ENCODE measurements around the gene RAB34. TPM values are rescaled to one million over a fixed set of nuclear protein-coding genes. Genes with fewer than 3 reads are reported as not detected.
A peak's percentile ranks its signal among the peaks of the same experiment; 100 is the strongest.
"Not testable (repeated sequence)": the region's sequence is repeated elsewhere in the genome, so short reads cannot be mapped to it uniquely, and the experiment has no call there.

The RAB34 gene
- total RNA-seq, 3 donors from 2014 or later (not counting 1 experiment from before 2014, with no cell fraction given), result 3.7 to 12.9 (median 3.8) TPM

- TF ChIP-seq CTCF (IDR thresholded peaks at IDR 0.05), result no peak
- 86% methylated on average over 6 of the region's 7 CpGs for WGBS (ENCODE audit: insufficient coverage)
- Histone ChIP-seq H3K27ac (ENCODE audit: low read length) (no peak overlapping the region), H3K4me3 (ENCODE audit: low read length) (no peak overlapping the region), H3K36me3 (ENCODE audit: control insufficient read depth, insufficient read depth, low read length) (peaks cover 41% of the 10 kb centered on the region), H3K4me1 (ENCODE audit: control insufficient read depth, insufficient read depth, low read length) (peaks cover 63% of the 10 kb centered on the region), H3K9me3 (ENCODE audit: control insufficient read depth, insufficient read depth, low read length) (no peaks in the 10 kb centered on the region), H3K27me3 (ENCODE audit: control insufficient read depth, insufficient read depth, low read length) (no peaks in the 10 kb centered on the region)
- ATAC-seq, result no peak
- Mint-ChIP-seq H3K9me3 (no peaks in the 10 kb centered on the region), H3K4me3 (no peak overlapping the region), H3K4me1 (peaks cover 46 to 55% of the 10 kb centered on the region in 2 donors), H3K36me3 (no peaks in the 10 kb centered on the region), H3K27me3 (ENCODE audit: low read depth in 2 of 2) (peaks cover 0 to 12% of the 10 kb centered on the region in 2 donors), H3K27ac (no peak overlapping the region)
- intact Hi-C loops (cut with micrococcal nuclease), result no loop called here
- no peak for DNase-seq
Measured at GRCh38 chr17:28722417-28723158, 4.9 kb upstream of the RAB34 start.

- peaks cover 33 to 42% of the 10 kb centered on the region in 2 donors for H3K4me1 Mint-ChIP-seq
- H3K9me3 ChIP-seq (ENCODE audit: control insufficient read depth, insufficient read depth, low read length); DNase-seq; ATAC-seq; intact Hi-C loops (cut with micrococcal nuclease); H3K9me3 Mint-ChIP-seq; H3K36me3 Mint-ChIP-seq; H3K27ac ChIP-seq (ENCODE audit: low read length): not testable (repeated sequence)
- H3K36me3 ChIP-seq (ENCODE audit: control insufficient read depth, insufficient read depth, low read length), result peaks cover 41% of the 10 kb centered on the region
- H3K4me3 Mint-ChIP-seq, result peak overlapping the region; percentile 99
- peaks cover 0 to 14% of the 10 kb centered on the region in 2 donors for H3K27me3 Mint-ChIP-seq (ENCODE audit: low read depth in 2 of 2)
- peaks cover 58% of the 10 kb centered on the region for H3K4me1 ChIP-seq (ENCODE audit: control insufficient read depth, insufficient read depth, low read length)
- WGBS (ENCODE audit: insufficient coverage), result 49% methylated on average over 19 of the region's 19 CpGs
- peak overlapping the region; percentile 94 to 96 for H3K27ac Mint-ChIP-seq
- H3K27me3 ChIP-seq (ENCODE audit: control insufficient read depth, insufficient read depth, low read length), result peaks cover 11% of the 10 kb centered on the region
- peak overlapping the region; percentile 62 for H3K4me3 ChIP-seq (ENCODE audit: low read length)
Measured at GRCh38 chr17:28720997-28721329, 3.3 kb upstream of the RAB34 start.

- Histone ChIP-seq H3K27me3 (ENCODE audit: control insufficient read depth, insufficient read depth, low read length) (peaks cover 14% of the 10 kb centered on the region), H3K9me3 (ENCODE audit: control insufficient read depth, insufficient read depth, low read length) (no peaks in the 10 kb centered on the region), H3K36me3 (ENCODE audit: control insufficient read depth, insufficient read depth, low read length) (peaks cover 41% of the 10 kb centered on the region), H3K4me3 (ENCODE audit: low read length) (peak overlapping the region; percentile 62), H3K27ac (ENCODE audit: low read length) (peak overlapping the region; percentile 73), H3K4me1 (ENCODE audit: control insufficient read depth, insufficient read depth, low read length) (peaks cover 52% of the 10 kb centered on the region)
- ATAC-seq (no peak), DNase-seq (peak in 1 of 2 donors; percentile 62)
- TF ChIP-seq CTCF (IDR thresholded peaks at IDR 0.05), result no peak
- no peaks in the 10 kb centered on the region for H3K36me3 Mint-ChIP-seq
- intact Hi-C loops (cut with micrococcal nuclease), result no loop called here
- H3K4me1 Mint-ChIP-seq, result peaks cover 29 to 42% of the 10 kb centered on the region in 2 donors
- H3K27me3 Mint-ChIP-seq (ENCODE audit: low read depth in 2 of 2), result peaks cover 5 to 18% of the 10 kb centered on the region in 2 donors
- H3K27ac Mint-ChIP-seq, result peak overlapping the region; percentile 94 to 96
- peak overlapping the region; percentile 99 for H3K4me3 Mint-ChIP-seq
- under 1% methylated on average over 28 of the region's 30 CpGs for WGBS (ENCODE audit: insufficient coverage)
- H3K9me3 Mint-ChIP-seq, result no peaks in the 10 kb centered on the region
Measured at GRCh38 chr17:28720247-28720996, 2.8 kb upstream of the RAB34 start.

GRCh38 chr17:28719021-28719433 lies 1.4 kb upstream of the RAB34 start:
- Mint-ChIP-seq H3K9me3 (no peaks in the 10 kb centered on the region), H3K27ac (peak overlapping the region; percentile 94 to 96), H3K36me3 (no peaks in the 10 kb centered on the region), H3K4me1 (peaks cover 17 to 36% of the 10 kb centered on the region in 2 donors), H3K4me3 (peak overlapping the region; percentile 99), H3K27me3 (ENCODE audit: low read depth in 2 of 2) (peaks cover 15 to 28% of the 10 kb centered on the region in 2 donors)
- peak overlapping the region; percentile 62 for H3K4me3 ChIP-seq (ENCODE audit: low read length)
- H3K4me1 ChIP-seq (ENCODE audit: control insufficient read depth, insufficient read depth, low read length), result peaks cover 48% of the 10 kb centered on the region
- H3K36me3 ChIP-seq (ENCODE audit: control insufficient read depth, insufficient read depth, low read length), result peaks cover 32% of the 10 kb centered on the region
- WGBS (ENCODE audit: insufficient coverage), result 52% methylated on average over 17 of the region's 18 CpGs
- H3K9me3 ChIP-seq (ENCODE audit: control insufficient read depth, insufficient read depth, low read length), result no peaks in the 10 kb centered on the region
- H3K27ac ChIP-seq (ENCODE audit: low read length), result peak overlapping the region; percentile 73
- no peak for TF ChIP-seq CTCF (IDR thresholded peaks at IDR 0.05)
- no peak for ATAC-seq
- H3K27me3 ChIP-seq (ENCODE audit: control insufficient read depth, insufficient read depth, low read length), result peaks cover 14% of the 10 kb centered on the region
- no peak for DNase-seq
- intact Hi-C loops (cut with micrococcal nuclease), result loop anchor here (1.0 to 10.0 kb wide), 6 partner anchors 9 to 384 kb away; partner anchors contain the start of genes BLTP2, IFT20, NEK8 and PHF12

Measured in natural killer cell (primary cell).